ENCODE measurements around the gene GFOD2. TPM values are rescaled to one million over a fixed set of nuclear protein-coding genes. Genes with fewer than 3 reads are reported as not detected.

The GFOD2 gene
- total and polyA plus RNA-seq, 2 of the 13 experiments (the other 11 are each of a cell fraction or from before 2014, with no cell fraction given), result 11.1 to 17.2 TPM

DNA sequence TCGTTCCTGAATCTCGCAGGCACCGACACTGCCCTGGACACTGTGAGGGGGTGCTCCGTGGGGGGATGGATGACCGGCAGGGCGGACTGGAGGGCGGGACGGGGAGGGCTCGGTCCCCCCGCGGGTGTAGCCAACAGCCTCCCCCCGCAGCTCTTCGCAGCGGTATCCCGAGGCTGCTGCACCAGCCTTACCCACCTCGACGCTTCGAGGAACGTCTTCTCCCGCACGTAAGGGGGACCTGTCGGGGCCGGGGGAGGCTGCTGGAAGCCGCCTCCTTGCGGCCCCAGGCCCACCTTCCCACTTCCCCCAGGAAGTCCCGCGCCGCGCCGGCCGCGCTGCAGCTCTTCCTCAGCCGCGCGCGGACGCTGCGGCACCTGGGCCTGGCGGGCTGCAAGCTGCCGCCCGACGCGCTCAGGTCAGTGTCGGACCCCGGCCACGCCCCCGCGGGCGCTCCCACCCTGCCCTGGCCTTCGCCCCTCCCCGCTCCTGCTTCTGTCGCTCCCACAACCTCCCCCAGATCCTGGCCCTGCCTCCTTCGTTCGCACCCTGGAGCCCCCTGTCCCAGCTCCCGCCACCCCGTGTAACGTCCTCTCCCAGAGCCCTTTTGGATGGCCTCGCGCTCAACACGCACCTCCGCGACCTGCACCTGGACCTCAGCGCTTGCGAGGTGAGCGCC is 70.9 kb downstream of the GFOD2 start (continued):
- TF ChIP-seq, protein P1, sequence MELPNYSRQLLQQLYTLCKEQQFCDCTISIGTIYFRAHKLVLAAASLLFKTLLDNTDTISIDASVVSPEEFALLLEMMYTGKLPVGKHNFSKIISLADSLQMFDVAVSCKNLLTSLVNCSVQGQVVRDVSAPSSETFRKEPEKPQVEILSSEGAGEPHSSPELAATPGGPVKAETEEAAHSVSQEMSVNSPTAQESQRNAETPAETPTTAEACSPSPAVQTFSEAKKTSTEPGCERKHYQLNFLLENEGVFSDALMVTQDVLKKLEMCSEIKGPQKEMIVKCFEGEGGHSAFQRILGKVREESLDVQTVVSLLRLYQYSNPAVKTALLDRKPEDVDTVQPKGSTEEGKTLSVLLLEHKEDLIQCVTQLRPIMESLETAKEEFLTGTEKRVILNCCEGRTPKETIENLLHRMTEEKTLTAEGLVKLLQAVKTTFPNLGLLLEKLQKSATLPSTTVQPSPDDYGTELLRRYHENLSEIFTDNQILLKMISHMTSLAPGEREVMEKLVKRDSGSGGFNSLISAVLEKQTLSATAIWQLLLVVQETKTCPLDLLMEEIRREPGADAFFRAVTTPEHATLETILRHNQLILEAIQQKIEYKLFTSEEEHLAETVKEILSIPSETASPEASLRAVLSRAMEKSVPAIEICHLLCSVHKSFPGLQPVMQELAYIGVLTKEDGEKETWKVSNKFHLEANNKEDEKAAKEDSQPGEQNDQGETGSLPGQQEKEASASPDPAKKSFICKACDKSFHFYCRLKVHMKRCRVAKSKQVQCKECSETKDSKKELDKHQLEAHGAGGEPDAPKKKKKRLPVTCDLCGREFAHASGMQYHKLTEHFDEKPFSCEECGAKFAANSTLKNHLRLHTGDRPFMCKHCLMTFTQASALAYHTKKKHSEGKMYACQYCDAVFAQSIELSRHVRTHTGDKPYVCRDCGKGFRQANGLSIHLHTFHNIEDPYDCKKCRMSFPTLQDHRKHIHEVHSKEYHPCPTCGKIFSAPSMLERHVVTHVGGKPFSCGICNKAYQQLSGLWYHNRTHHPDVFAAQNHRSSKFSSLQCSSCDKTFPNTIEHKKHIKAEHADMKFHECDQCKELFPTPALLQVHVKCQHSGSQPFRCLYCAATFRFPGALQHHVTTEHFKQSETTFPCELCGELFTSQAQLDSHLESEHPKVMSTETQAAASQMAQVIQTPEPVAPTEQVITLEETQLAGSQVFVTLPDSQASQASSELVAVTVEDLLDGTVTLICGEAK (IDR thresholded peaks at IDR 0.05), result no peak
- TF ChIP-seq, protein P1 (CRISPR knock-in tag; IDR thresholded peaks at IDR 0.05), result 0 out of 2 replicates have a peak, but pooled peaks have one; percentile 16
- TF ChIP-seq, protein P2, sequence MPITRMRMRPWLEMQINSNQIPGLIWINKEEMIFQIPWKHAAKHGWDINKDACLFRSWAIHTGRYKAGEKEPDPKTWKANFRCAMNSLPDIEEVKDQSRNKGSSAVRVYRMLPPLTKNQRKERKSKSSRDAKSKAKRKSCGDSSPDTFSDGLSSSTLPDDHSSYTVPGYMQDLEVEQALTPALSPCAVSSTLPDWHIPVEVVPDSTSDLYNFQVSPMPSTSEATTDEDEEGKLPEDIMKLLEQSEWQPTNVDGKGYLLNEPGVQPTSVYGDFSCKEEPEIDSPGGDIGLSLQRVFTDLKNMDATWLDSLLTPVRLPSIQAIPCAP (CRISPR knock-in tag; IDR thresholded peaks at IDR 0.05; ENCODE audit: low read depth), result no peak
- no peak for TF ChIP-seq ZBTB7A (CRISPR knock-in tag; IDR thresholded peaks at IDR 0.05)
- TF ChIP-seq, protein P3, sequence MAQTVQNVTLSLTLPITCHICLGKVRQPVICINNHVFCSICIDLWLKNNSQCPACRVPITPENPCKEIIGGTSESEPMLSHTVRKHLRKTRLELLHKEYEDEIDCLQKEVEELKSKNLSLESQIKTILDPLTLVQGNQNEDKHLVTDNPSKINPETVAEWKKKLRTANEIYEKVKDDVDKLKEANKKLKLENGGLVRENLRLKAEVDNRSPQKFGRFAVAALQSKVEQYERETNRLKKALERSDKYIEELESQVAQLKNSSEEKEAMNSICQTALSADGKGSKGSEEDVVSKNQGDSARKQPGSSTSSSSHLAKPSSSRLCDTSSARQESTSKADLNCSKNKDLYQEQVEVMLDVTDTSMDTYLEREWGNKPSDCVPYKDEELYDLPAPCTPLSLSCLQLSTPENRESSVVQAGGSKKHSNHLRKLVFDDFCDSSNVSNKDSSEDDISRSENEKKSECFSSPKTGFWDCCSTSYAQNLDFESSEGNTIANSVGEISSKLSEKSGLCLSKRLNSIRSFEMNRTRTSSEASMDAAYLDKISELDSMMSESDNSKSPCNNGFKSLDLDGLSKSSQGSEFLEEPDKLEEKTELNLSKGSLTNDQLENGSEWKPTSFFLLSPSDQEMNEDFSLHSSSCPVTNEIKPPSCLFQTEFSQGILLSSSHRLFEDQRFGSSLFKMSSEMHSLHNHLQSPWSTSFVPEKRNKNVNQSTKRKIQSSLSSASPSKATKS (CRISPR knock-in tag; IDR thresholded peaks at IDR 0.05), result no peak
- TF ChIP-seq, protein P4, sequence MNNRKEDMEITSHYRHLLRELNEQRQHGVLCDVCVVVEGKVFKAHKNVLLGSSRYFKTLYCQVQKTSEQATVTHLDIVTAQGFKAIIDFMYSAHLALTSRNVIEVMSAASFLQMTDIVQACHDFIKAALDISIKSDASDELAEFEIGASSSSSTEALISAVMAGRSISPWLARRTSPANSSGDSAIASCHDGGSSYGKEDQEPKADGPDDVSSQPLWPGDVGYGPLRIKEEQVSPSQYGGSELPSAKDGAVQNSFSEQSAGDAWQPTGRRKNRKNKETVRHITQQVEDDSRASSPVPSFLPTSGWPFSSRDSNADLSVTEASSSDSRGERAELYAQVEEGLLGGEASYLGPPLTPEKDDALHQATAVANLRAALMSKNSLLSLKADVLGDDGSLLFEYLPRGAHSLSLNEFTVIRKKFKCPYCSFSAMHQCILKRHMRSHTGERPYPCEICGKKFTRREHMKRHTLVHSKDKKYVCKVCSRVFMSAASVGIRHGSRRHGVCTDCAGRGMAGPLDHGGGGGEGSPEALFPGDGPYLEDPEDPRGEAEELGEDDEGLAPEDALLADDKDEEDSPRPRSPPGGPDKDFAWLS (CRISPR knock-in tag; IDR thresholded peaks at IDR 0.05; ENCODE audit: borderline replicate concordance), result no peak
- TF ChIP-seq GABPB1 (CRISPR knock-in tag; IDR thresholded peaks at IDR 0.05), result peak; percentile 13; the same call in 1 of the 2 replicates
- TF ChIP-seq, protein P5, sequence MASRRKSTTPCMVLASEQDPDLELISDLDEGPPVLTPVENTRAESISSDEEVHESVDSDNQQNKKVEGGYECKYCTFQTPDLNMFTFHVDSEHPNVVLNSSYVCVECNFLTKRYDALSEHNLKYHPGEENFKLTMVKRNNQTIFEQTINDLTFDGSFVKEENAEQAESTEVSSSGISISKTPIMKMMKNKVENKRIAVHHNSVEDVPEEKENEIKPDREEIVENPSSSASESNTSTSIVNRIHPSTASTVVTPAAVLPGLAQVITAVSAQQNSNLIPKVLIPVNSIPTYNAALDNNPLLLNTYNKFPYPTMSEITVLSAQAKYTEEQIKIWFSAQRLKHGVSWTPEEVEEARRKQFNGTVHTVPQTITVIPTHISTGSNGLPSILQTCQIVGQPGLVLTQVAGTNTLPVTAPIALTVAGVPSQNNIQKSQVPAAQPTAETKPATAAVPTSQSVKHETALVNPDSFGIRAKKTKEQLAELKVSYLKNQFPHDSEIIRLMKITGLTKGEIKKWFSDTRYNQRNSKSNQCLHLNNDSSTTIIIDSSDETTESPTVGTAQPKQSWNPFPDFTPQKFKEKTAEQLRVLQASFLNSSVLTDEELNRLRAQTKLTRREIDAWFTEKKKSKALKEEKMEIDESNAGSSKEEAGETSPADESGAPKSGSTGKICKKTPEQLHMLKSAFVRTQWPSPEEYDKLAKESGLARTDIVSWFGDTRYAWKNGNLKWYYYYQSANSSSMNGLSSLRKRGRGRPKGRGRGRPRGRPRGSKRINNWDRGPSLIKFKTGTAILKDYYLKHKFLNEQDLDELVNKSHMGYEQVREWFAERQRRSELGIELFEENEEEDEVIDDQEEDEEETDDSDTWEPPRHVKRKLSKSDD (CRISPR knock-in tag; IDR thresholded peaks at IDR 0.05; ENCODE audit: low read depth), result no peak
- TF ChIP-seq NBN (conservative IDR thresholded peaks at IDR 0.05), result no peak
